GM18511 (cell line): Measurements from ENCODE around the gene CMTR1.

Experiments
- ATAC-seq: cut with Tn5 transposase; IDR thresholded peaks from one replicate; pipeline ENCODE4 v1.9.1; 2021; ENCODE audit warnings: mild to moderate bottlenecking, moderate library complexity; ENCODE audit not compliant: unreplicated experiment

CMTR1 gene

DNA sequence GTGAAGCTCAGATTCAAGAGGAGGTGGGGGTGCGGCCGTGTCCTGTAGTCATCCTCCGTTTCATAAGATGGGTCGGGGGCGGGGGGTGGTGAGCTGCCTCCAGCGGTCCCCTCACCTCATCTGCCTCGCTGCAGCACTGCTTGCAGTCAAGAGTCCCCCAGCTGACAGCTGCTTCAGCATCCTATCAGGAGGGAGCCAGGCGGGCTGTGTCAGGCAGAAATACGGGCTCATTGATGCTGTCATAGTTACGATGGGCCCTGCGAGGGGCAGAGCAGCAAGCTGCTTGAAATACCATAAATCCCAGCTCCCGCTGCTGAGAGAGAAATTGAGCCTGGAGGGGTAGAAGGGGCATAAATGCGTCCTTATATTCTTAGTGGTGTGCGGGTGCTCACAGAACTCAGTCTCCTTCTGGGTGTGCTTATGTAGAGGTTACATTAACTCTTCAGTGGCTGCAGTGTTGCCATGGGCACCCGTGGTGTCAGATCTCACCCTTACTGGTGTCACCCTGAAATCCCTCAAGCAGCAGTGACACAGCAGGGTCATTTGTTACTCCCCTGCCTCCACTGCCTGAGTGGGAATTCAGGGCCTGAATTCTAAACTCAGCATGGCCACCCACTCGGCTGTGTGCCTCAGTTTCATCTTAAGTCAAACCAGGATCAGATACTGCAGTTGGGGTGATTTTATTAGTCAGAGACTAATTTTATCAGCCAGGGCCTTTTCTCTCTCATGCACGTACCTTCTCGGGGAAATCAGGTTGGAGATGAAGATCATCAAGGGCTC lies 44.8 kb downstream of the CMTR1 start:
- ATAC-seq = no peak

GRCh38 chr6:37478827-37479226 lies 45.8 kb downstream of the CMTR1 start:
- ATAC-seq = no peak

- no peak for ATAC-seq
Observed at GRCh38 chr6:37479266-37479854, 46.3 kb downstream of the CMTR1 start.

- ATAC-seq = no peak
Observed at GRCh38 chr6:37480118-37480736, 47.2 kb downstream of the CMTR1 start.

DNA sequence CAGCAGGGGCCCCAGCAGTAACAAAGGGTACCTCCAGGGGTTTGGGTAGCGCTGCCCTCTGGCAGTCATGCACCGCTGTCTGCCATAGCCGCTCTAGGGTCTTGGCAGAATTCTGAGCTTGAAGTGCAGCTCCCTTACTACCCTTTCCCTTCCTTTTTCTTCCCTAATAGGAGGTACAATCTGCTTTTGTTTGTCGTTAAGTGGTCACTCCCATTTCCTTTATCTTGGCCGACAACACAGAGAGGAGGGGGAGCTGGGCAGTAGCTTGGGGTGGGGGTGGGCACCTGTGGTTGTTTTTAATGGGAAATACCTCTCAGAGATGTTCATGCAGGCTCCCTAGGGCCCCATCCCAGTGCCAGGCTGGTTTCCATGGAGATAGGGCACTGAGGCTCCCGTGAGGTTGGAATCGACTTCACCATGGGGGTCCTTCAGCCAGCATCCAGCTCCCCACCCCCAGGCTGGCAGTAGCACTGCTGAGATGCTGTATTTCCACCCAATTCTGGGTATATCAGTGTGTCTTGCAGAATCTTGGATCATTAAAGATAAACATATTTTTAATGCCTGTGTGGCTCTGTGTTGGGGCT lies 48.0 kb downstream of the CMTR1 start:
- no peak for ATAC-seq

GRCh38 chr6:37481711-37482605 lies 48.9 kb downstream of the CMTR1 start:
- ATAC-seq = no peak

GRCh38 chr6:37482606-37483251 lies 49.7 kb downstream of the CMTR1 start:
- ATAC-seq = no peak

DNA sequence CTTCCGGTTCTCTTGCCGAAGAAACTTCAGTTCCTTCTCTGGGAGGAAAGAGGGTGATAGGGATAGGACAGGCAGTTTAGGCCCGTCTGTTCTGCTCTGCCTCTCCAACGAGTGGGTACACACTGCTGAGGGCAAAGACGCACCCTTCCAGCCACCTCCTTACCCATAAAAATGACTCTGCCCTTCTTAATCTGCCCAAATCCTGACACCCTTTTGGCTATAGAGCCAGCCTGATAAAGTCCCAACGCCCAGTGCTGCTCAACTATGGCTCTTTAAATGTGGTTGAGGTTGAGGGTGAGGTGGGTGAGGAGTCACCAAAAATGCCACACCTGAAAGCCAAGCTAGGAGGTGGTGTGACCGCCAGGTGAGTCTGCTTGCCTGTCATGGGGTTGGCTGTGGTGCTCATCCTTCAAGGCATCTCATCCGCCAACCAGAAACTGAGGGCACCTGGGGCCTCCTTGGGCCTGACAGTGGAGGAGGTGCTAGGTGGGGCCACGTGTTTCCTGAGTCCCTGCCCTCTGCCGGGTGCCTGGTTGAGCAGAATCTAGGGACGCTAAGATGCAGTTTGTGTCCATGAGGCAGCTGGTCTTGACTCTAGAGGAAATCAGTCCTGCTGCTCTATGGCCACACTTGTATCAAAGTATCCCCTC lies 50.4 kb downstream of the CMTR1 start:
- no peak for ATAC-seq

DNA sequence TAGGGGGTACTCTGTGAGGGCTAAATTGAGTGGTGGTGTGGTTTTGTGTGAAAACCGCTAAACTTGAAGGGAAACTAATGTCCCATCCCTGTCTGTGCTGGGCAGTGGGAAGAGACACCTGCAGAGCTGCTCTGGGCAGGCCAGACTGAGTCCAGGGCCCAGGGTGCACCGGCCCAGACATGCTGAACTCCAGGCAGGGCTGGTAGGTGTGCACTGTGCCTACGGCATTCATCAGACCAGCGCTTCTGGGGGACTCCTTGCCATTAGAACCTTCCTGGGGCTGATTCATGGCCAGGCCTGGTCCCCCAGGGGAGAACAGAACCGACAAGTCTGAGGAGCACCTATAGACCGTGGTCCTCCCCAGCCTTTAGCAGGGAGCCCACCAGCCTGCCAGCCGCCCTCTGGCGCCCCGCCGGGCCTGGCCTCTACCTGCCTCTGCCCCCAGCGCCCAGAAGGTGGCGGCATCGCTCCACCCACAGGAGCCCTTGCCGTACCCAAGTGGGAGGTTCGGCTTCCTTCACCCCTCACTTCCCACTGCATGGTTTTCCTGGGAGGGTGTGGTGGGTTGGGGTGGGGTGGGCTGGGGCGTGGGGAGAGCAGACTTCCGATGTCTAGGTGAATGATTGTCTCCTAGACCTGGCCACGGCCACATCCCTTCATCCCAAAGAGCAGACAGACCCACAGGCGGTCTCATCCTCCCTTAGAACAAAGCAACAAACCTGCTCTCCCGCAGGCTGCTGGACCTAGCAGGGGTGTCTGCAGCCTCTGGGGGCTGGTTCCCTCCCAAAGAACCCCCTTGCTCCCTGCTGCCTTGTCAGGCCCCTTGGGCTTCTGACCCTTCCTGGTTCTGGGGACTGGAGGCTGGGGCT lies 51.1 kb downstream of the CMTR1 start:
- no peak for ATAC-seq

DNA sequence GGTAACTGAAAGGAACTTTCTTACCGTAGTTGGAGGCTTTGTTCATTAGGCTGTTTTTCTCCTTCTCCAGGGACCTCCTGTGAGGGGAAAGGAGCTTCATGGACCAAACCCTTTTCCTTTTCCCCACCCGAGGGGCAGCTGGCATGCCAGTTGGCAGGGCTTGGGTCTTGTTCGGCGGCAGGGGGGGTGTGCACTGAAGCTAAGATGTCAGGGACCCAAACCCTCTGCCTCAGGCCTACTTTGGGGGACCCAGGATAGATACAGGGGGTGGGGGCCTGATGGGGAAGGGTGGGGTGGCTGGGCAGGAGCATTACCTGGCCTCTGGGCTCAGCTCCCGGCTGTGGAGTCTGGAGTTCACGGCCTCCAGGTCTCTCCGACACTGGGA lies 51.8 kb downstream of the CMTR1 start:
- no peak for ATAC-seq

- no peak for ATAC-seq
Observed at GRCh38 chr6:37485291-37485702, 52.3 kb downstream of the CMTR1 start.

- no peak for ATAC-seq
Observed at GRCh38 chr6:37486121-37486839, 53.3 kb downstream of the CMTR1 start.

GRCh38 chr6:37487591-37488380 lies 54.8 kb downstream of the CMTR1 start:
- no peak for ATAC-seq

DNA sequence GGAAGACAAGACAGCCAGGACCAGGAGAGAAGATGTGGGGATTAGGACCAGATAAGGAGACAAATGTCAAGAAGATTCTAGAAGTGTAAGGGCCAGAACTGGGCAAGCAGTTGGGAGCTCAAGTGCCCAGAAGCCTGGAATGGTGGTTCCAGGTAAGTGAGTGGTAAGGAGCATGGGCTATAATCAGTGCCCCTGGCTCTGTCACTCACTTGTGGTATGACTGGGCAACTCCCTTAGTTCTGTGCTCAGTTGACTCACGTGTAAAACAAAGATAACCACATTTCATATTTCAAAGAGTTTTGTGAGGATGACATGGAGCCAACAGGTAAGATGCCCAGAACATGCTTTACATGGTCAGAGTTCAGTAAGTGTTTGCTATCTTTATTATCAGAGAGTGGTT lies 55.5 kb downstream of the CMTR1 start:
- ATAC-seq = no peak

GRCh38 chr6:37489697-37490336 lies 56.8 kb downstream of the CMTR1 start:
- ATAC-seq = no peak

GRCh38 chr6:37490536-37491170 lies 57.6 kb downstream of the CMTR1 start:
- ATAC-seq = no peak
